ENCODE measurements around the gene FGF23. TPM values are rescaled to one million over a fixed set of nuclear protein-coding genes. Genes with fewer than 3 reads are reported as not detected.

Gene FGF23
- total and polyA plus RNA-seq, 2 experiments from 2014 or later, result not detected

DNA sequence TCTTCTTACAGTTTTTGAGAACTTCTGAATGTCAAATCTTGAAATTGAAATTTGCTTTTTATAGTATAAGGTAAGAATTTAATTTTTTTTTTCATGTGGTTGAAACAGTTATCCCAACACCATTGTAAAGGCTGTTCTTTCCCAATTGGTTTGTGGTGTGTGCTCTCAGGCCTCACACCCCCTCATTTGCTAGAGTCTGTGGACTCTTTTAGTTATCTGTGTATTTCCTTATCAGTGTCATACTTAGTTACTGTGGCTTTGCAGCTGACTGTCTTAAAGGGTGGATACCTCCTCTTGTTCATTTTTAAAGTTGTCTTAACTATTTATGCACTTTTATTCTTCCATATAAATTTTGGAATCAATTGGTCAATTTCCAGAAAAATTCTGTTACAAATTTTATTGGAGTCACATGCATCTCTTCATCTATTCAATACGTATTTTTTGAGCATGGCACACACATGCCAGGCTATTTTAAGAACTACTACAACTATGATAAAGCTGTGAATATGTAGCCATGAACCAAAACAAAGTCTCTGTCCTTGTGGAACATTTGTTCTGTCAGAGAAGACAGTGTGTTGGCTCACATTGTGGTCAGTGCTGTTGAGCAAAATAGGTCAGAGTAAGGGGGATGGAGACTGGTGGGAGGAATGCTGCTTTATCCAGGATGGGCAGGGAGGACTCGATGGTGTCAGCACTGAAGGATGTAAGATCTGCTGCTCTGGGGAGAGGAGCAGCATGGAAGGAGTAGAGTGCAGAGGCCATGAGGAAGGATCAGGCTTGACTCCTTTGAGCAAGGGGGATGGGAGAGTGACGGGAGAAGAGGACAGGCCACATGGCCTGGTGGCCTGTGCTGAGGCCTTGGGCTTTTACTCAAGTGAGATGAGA lies 24.1 kb downstream of the FGF23 start:
- H4K20me1 ChIP-seq (ENCODE audit: insufficient read depth), result no peaks in the 10 kb centered on the region
- H3K4me3 ChIP-seq, result no peak overlapping the region
- H3K4me2 ChIP-seq (ENCODE audit: unreplicated experiment), result no peak overlapping the region
- TF ChIP-seq EZH2 (IDR thresholded peaks at IDR 0.05; ENCODE audit: insufficient read depth, poor library complexity, severe bottlenecking), result no peak
- no peak for TF ChIP-seq EZH2phosphoT487 (IDR thresholded peaks at IDR 0.05; ENCODE audit: insufficient read depth, low read depth)
- no peaks in the 10 kb centered on the region for H3F3A ChIP-seq (ENCODE audit: insufficient read depth)
- no peaks in the 10 kb centered on the region for H3K27me3 ChIP-seq (replicated peaks; ENCODE audit: insufficient read depth)
- H3K9me2 ChIP-seq (ENCODE audit: insufficient read depth), result no peaks in the 10 kb centered on the region
- H3K9me3 ChIP-seq (ENCODE audit: low read depth), result no peaks in the 10 kb centered on the region
- H2AFZ ChIP-seq, result no peak overlapping the region
- H3K9ac ChIP-seq, result no peak overlapping the region
- in situ Hi-C loops (cut with MboI), result no loop called here
- H3K79me2 ChIP-seq (ENCODE audit: insufficient read depth), result no peaks in the 10 kb centered on the region
- no peaks in the 10 kb centered on the region for H3K4me1 ChIP-seq (ENCODE audit: insufficient read depth)
- 54 to 55% methylated on average over 3 of the region's 3 CpGs for WGBS, 2 experiments (ENCODE audit: low coverage in 1 of 2, low lambda C conversion rate in 2 of 2, missing lambda C conversion rate in 2 of 2)
- H3K27ac ChIP-seq, result no peak overlapping the region
- peaks cover 21% of the 10 kb centered on the region for H3K36me3 ChIP-seq (ENCODE audit: low read depth)
- no peak for DNase-seq

DNA sequence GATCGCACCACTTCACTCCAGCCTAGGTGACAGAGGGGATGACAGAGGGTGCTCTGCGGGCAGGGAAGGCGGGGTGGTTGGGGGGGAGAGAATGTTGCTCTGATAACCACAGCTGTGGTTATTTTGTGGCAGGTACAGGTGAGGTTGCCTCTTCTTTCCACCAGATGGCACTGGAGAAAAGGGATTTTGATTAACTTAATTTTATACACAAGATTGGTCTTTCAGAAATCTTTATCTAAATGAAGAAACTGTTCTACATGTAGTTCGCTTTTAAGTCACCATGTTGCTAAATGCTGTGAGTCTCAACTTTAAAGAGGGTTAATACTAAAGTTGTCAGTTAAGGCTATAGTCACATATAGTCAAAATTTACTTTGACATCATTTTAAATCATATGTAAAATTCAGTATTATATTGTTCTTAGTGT lies 25.7 kb downstream of the FGF23 start:
- TF ChIP-seq EZH2phosphoT487 (IDR thresholded peaks at IDR 0.05; ENCODE audit: insufficient read depth, low read depth) (no peak), EZH2 (IDR thresholded peaks at IDR 0.05; ENCODE audit: insufficient read depth, poor library complexity, severe bottlenecking) (no peak)
- Histone ChIP-seq H4K20me1 (ENCODE audit: insufficient read depth) (no peaks in the 10 kb centered on the region), H3K36me3 (ENCODE audit: low read depth) (peaks cover 28% of the 10 kb centered on the region), H3K9me3 (ENCODE audit: low read depth) (no peaks in the 10 kb centered on the region), H3K79me2 (ENCODE audit: insufficient read depth) (no peaks in the 10 kb centered on the region), H3K4me1 (ENCODE audit: insufficient read depth) (no peaks in the 10 kb centered on the region), H3K4me2 (ENCODE audit: unreplicated experiment) (no peak overlapping the region), H3K9ac (no peak overlapping the region), H3K27ac (no peak overlapping the region), H3K9me2 (ENCODE audit: insufficient read depth) (no peaks in the 10 kb centered on the region), H3K27me3 (replicated peaks; ENCODE audit: insufficient read depth) (no peaks in the 10 kb centered on the region), H3F3A (ENCODE audit: insufficient read depth) (no peaks in the 10 kb centered on the region), H3K4me3 (no peak overlapping the region), H2AFZ (no peak overlapping the region)
- DNase-seq, result peak; percentile 14
- in situ Hi-C loops (cut with MboI), result no loop called here
- WGBS, 2 experiments (ENCODE audit: low coverage in 1 of 2, low lambda C conversion rate in 2 of 2, missing lambda C conversion rate in 2 of 2), result 81 to 87% methylated on average over 3 to 4 of the region's 4 CpGs

- H3K27ac ChIP-seq, result no peak overlapping the region
- no peak for DNase-seq
- H3K9me2 ChIP-seq (ENCODE audit: insufficient read depth), result no peaks in the 10 kb centered on the region
- no peaks in the 10 kb centered on the region for H4K20me1 ChIP-seq (ENCODE audit: insufficient read depth)
- no peaks in the 10 kb centered on the region for H3F3A ChIP-seq (ENCODE audit: insufficient read depth)
- no peaks in the 10 kb centered on the region for H3K4me1 ChIP-seq (ENCODE audit: insufficient read depth)
- H3K9ac ChIP-seq, result no peak overlapping the region
- peaks cover 13% of the 10 kb centered on the region for H3K36me3 ChIP-seq (ENCODE audit: low read depth)
- H2AFZ ChIP-seq, result no peak overlapping the region
- H3K9me3 ChIP-seq (ENCODE audit: low read depth), result no peaks in the 10 kb centered on the region
- in situ Hi-C loops (cut with MboI), result no loop called here
- H3K79me2 ChIP-seq (ENCODE audit: insufficient read depth), result no peaks in the 10 kb centered on the region
- TF ChIP-seq EZH2 (IDR thresholded peaks at IDR 0.05; ENCODE audit: insufficient read depth, poor library complexity, severe bottlenecking) (no peak), EZH2phosphoT487 (IDR thresholded peaks at IDR 0.05; ENCODE audit: insufficient read depth, low read depth) (no peak)
- H3K4me3 ChIP-seq, result no peak overlapping the region
- H3K4me2 ChIP-seq (ENCODE audit: unreplicated experiment), result no peak overlapping the region
- no peaks in the 10 kb centered on the region for H3K27me3 ChIP-seq (replicated peaks; ENCODE audit: insufficient read depth)
Measured at GRCh38 chr12:4346931-4347330, 32.6 kb downstream of the FGF23 start.

GRCh38 chr12:4331842-4332241 lies 47.7 kb downstream of the FGF23 start:
- no peak for DNase-seq
- no peaks in the 10 kb centered on the region for H3K9me2 ChIP-seq (ENCODE audit: insufficient read depth)
- peaks cover 54% of the 10 kb centered on the region for H3K79me2 ChIP-seq (ENCODE audit: insufficient read depth)
- no peaks in the 10 kb centered on the region for H3K27me3 ChIP-seq (replicated peaks; ENCODE audit: insufficient read depth)
- no peaks in the 10 kb centered on the region for H3K4me1 ChIP-seq (ENCODE audit: insufficient read depth)
- no peaks in the 10 kb centered on the region for H3F3A ChIP-seq (ENCODE audit: insufficient read depth)
- in situ Hi-C loops (cut with MboI), result no loop called here
- H3K4me3 ChIP-seq, result no peak overlapping the region
- H2AFZ ChIP-seq, result no peak overlapping the region
- H3K9me3 ChIP-seq (ENCODE audit: low read depth), result no peaks in the 10 kb centered on the region
- TF ChIP-seq EZH2 (IDR thresholded peaks at IDR 0.05; ENCODE audit: insufficient read depth, poor library complexity, severe bottlenecking) (no peak), EZH2phosphoT487 (IDR thresholded peaks at IDR 0.05; ENCODE audit: insufficient read depth, low read depth) (no peak)
- no peak overlapping the region for H3K4me2 ChIP-seq (ENCODE audit: unreplicated experiment)
- 0 out of 2 replicates have a peak, but pooled peaks cover 7% of the 10 kb centered on the region for H3K36me3 ChIP-seq (ENCODE audit: low read depth)
- WGBS, 2 experiments (ENCODE audit: low coverage in 1 of 2, low lambda C conversion rate in 2 of 2, missing lambda C conversion rate in 2 of 2), result 59 to 66% methylated on average over 4 of the region's 4 CpGs
- H3K9ac ChIP-seq, result no peak overlapping the region
- H4K20me1 ChIP-seq (ENCODE audit: insufficient read depth), result no peaks in the 10 kb centered on the region
- H3K27ac ChIP-seq, result no peak overlapping the region

All from GM23248 (cell line).